Measurements from ENCODE around the gene SYNDIG1. TPM values are rescaled to one million over a fixed set of nuclear protein-coding genes. Genes with fewer than 3 reads are reported as not detected.

Gene SYNDIG1
- total RNA-seq, 6 experiments from 2014 or later: not detected

DNA sequence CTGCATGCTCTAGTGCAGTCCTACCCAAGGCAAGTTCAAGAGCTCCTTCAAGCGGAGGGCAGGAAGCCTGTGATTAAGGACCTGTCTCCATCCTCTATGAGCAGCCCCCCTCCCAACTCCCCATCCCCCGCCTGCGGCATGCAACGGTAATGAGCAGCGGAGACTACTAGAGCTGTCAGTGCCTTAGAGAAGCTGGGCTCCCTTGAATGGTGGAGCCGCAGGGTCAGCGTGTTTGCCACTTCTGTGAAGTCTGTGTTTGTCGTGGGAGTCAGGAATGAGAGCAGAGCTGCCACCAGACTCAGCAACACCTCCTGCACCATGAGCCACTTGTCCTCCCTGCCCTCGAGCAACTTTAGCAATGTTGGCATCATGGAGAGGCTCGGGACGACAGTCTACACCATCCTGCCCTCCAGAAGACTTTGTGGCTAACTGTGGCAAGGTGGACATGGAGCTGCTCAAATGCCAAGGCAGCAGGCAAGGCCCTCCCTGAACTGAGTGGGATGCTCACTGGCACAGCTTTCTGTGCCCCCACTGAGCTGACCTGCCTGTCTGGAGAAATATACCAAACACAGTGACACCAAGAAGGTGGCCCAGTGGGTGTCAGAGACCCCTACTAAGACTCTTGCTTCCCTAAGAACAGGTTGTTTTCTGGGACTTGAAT lies 23.8 kb upstream of the SYNDIG1 start:
- H3K27ac ChIP-seq: no peak overlapping the region
- intact Hi-C loops (cut with DNase I): no loop called here
- H3K36me3 ChIP-seq: no peaks in the 10 kb centered on the region
- no peak for TF ChIP-seq POLR2A (IDR thresholded peaks at IDR 0.05)
- no peak for TF ChIP-seq CTCF (IDR thresholded peaks at IDR 0.05)
- ATAC-seq: no peak
- no peaks in the 10 kb centered on the region for H3K27me3 ChIP-seq
- no peaks in the 10 kb centered on the region for H3K9me3 ChIP-seq
- DNase-seq: no peak
- H3K4me1 ChIP-seq: no peaks in the 10 kb centered on the region
- H3K4me3 ChIP-seq: no peak overlapping the region
- 18% methylated on average over 5 of the region's 11 CpGs for WGBS (ENCODE audit: insufficient coverage, low coverage, low lambda C conversion rate, missing lambda C conversion rate)

- 22% methylated on average over 1 of the region's 2 CpGs for WGBS (ENCODE audit: insufficient coverage, low coverage, low lambda C conversion rate, missing lambda C conversion rate)
- intact Hi-C loops (cut with DNase I): no loop called here
- H3K27ac ChIP-seq: no peak overlapping the region
- ATAC-seq: no peak
- no peak for TF ChIP-seq CTCF (IDR thresholded peaks at IDR 0.05)
- DNase-seq: no peak
- no peaks in the 10 kb centered on the region for H3K36me3 ChIP-seq
- H3K9me3 ChIP-seq: no peaks in the 10 kb centered on the region
- no peaks in the 10 kb centered on the region for H3K27me3 ChIP-seq
- H3K4me3 ChIP-seq: no peak overlapping the region
- no peaks in the 10 kb centered on the region for H3K4me1 ChIP-seq
Measured at GRCh38 chr20:24446811-24447210, 22.6 kb upstream of the SYNDIG1 start.

DNA sequence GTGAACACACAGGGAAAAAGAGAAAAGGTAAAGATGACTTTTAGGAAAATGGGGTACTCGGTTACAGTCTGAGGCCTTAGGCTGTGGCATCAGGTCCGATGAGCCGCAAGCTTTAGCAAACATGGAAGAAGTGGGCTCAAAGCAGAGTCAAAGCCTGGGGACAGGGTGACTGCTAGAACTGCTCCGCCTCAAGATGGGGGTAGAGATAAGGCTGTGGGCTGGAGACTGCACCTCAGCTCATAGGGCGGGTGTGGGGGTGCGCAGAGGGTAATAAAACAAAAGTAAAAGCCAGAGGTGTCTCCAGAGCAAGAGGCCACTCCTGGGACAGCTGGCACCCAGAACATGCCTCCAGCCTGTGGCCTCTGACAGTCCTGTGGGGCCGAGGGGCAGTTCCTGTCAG lies 21.3 kb upstream of the SYNDIG1 start:
- Histone ChIP-seq H3K4me1 (no peaks in the 10 kb centered on the region), H3K36me3 (no peaks in the 10 kb centered on the region), H3K27me3 (no peaks in the 10 kb centered on the region), H3K27ac (no peak overlapping the region), H3K4me3 (no peak overlapping the region), H3K9me3 (no peaks in the 10 kb centered on the region)
- DNase-seq (no peak), ATAC-seq (no peak)
- WGBS (ENCODE audit: insufficient coverage, low coverage, low lambda C conversion rate, missing lambda C conversion rate): 49% methylated on average over 4 of the region's 7 CpGs
- intact Hi-C loops (cut with DNase I): no loop called here
- TF ChIP-seq CTCF (IDR thresholded peaks at IDR 0.05) (no peak), POLR2A (IDR thresholded peaks at IDR 0.05) (no peak)

GRCh38 chr20:24449026-24449720 lies 20.3 kb upstream of the SYNDIG1 start:
- H3K4me1 ChIP-seq: no peaks in the 10 kb centered on the region
- H3K27ac ChIP-seq: no peak overlapping the region
- no peaks in the 10 kb centered on the region for H3K27me3 ChIP-seq
- no peak overlapping the region for H3K4me3 ChIP-seq
- ATAC-seq (no peak), DNase-seq (no peak)
- H3K9me3 ChIP-seq: no peaks in the 10 kb centered on the region
- no peaks in the 10 kb centered on the region for H3K36me3 ChIP-seq
- 63% methylated on average over 9 of the region's 9 CpGs for WGBS (ENCODE audit: insufficient coverage, low coverage, low lambda C conversion rate, missing lambda C conversion rate)
- intact Hi-C loops (cut with DNase I): no loop called here
- no peak for TF ChIP-seq POLR2A (IDR thresholded peaks at IDR 0.05)
- TF ChIP-seq CTCF (IDR thresholded peaks at IDR 0.05): no peak
